ENCODE data around the gene TRIM37.
"Not testable (repeated sequence)": the region's sequence is repeated elsewhere in the genome, so short reads cannot be mapped to it uniquely, and the experiment has no call there.

The TRIM37 gene

GRCh38 chr17:59111539-59111938 is 4.9 kb upstream of the TRIM37 start:
- DNase-seq (ENCODE audit: low read depth): no peak

GRCh38 chr17:59110973-59111372 is 4.3 kb upstream of the TRIM37 start:
- DNase-seq (ENCODE audit: low read depth): no peak

- no peak for DNase-seq (ENCODE audit: low read depth)
Observed at GRCh38 chr17:59108400-59109102, 1.9 kb upstream of the TRIM37 start.

GRCh38 chr17:59107306-59107670 is 608 bp upstream of the TRIM37 start:
- no peak for DNase-seq (ENCODE audit: low read depth)

GRCh38 chr17:59105852-59106462 is 723 bp downstream of the TRIM37 start:
- peak; percentile 53 for DNase-seq (ENCODE audit: low read depth)

- DNase-seq (ENCODE audit: low read depth): no peak
Observed at GRCh38 chr17:59101178-59101577, 5.5 kb downstream of the TRIM37 start.

GRCh38 chr17:59097876-59098275 is 8.8 kb downstream of the TRIM37 start:
- DNase-seq (ENCODE audit: low read depth): no peak

- DNase-seq (ENCODE audit: low read depth): no peak
Observed at GRCh38 chr17:59094861-59095530, 11.7 kb downstream of the TRIM37 start.

- DNase-seq (ENCODE audit: low read depth): no peak
Observed at GRCh38 chr17:59093702-59094231, 12.9 kb downstream of the TRIM37 start.

GRCh38 chr17:59093145-59093701 is 13.5 kb downstream of the TRIM37 start:
- DNase-seq (ENCODE audit: low read depth): no peak

- not testable (repeated sequence) for DNase-seq (ENCODE audit: low read depth)
Observed at GRCh38 chr17:59090593-59090992, 16.1 kb downstream of the TRIM37 start.

GRCh38 chr17:59084154-59084553 is 22.5 kb downstream of the TRIM37 start:
- DNase-seq (ENCODE audit: low read depth): no peak

- DNase-seq (ENCODE audit: low read depth): no peak
Observed at GRCh38 chr17:59074494-59074893, 32.2 kb downstream of the TRIM37 start.

- no peak for DNase-seq (ENCODE audit: low read depth)
Observed at GRCh38 chr17:59073972-59074371, 32.7 kb downstream of the TRIM37 start.

GRCh38 chr17:59069856-59070255 is 36.8 kb downstream of the TRIM37 start:
- no peak for DNase-seq (ENCODE audit: low read depth)

GRCh38 chr17:59067756-59068155 is 38.9 kb downstream of the TRIM37 start:
- DNase-seq (ENCODE audit: low read depth): no peak

- DNase-seq (ENCODE audit: low read depth): no peak
Observed at GRCh38 chr17:59067340-59067739, 39.3 kb downstream of the TRIM37 start.

- no peak for DNase-seq (ENCODE audit: low read depth)
Observed at GRCh38 chr17:59062509-59062908, 44.2 kb downstream of the TRIM37 start.

GRCh38 chr17:59056857-59057256 is 49.8 kb downstream of the TRIM37 start:
- no peak for DNase-seq (ENCODE audit: low read depth)

GRCh38 chr17:59049798-59050197 is 56.9 kb downstream of the TRIM37 start:
- DNase-seq (ENCODE audit: low read depth): no peak

GRCh38 chr17:59047616-59048015 is 59.1 kb downstream of the TRIM37 start:
- no peak for DNase-seq (ENCODE audit: low read depth)

- no peak for DNase-seq (ENCODE audit: low read depth)
Observed at GRCh38 chr17:59046192-59046591, 60.5 kb downstream of the TRIM37 start.

- DNase-seq (ENCODE audit: low read depth): peak; percentile 6
Observed at GRCh38 chr17:59038734-59039133, 67.9 kb downstream of the TRIM37 start.

Data from activated T-cell treated with anti-CD3 and anti-CD28 coated beads for 48 hours (primary cell).